GM12878 (cell line): ENCODE results near the gene BRICD5. TPM values are rescaled to one million over a fixed set of nuclear protein-coding genes. Genes with fewer than 3 reads are reported as not detected.

Source experiments
- ATAC-seq: fragments of 200-7000 bp; cut with Tn5 transposase; 3 replicates; pipeline ENCODE4 v1.9.1; 2020; ENCODE audit warnings: mild to moderate bottlenecking, moderate library complexity
- BruUV-seq: library from RNA; stranded (reverse); fragments of 400-500 nt; replicated peaks from 2 replicates; lab custom pipeline; 2021; lab: Mats Ljungman, UMichigan
- CTCF ChIA-PET: fragments of 300-600 bp; sonication (Branson Sonifier 250); formaldehyde crosslinking; extraction: SDS; loops from one replicate; lab custom pipeline; 2021; ENCODE audit warnings: inconsistent platforms; lab: Yijun Ruan, JAX
- POLR2A ChIA-PET: fragments of 350-600 bp; formaldehyde crosslinking; extraction: SDS; loops from one replicate; lab custom pipeline; 2021; ENCODE audit warnings: inconsistent platforms; lab: Charles Lee
- RAD21 ChIA-PET: fragments of 300-600 bp; sonication (Branson Sonifier 250); formaldehyde crosslinking; loops from one replicate; lab custom pipeline; 2023; ENCODE audit warnings: antibody characterized with exemption; ENCODE audit not compliant: unreplicated experiment; lab: Charles Lee
- SMC1A ChIA-PET: fragments of 300-600 bp; sonication (Branson Sonifier 250); formaldehyde crosslinking; loops from one replicate; lab custom pipeline; 2023; ENCODE audit not compliant: unreplicated experiment, uncharacterized antibody; lab: Charles Lee
- DNase-seq: peaks from one replicate; pipeline ENCODE4 v3.0.0-alpha.2; 2011; ENCODE audit warnings: low read depth, low spot score
- FAIRE-seq: peaks from 3 replicates; lab custom pipeline; 2011; peaks lifted over from hg19 to GRCh38; lab: Jason Lieb, UNC
- H2AFZ ChIP-seq: 2 replicates; pipeline ENCODE4 v1.6.0; 2011; ENCODE audit warnings: low read depth, low read length, control low read depth; ENCODE audit not compliant: control insufficient read depth
- H3K27ac ChIP-seq: 2 replicates; pipeline ENCODE4 v1.5.1; 2011; ENCODE audit warnings: control low read depth; ENCODE audit not compliant: control insufficient read depth, insufficient read depth
- H3K27me3 ChIP-seq, 2 experiments: replicated peaks in 1 of 2; 2 replicates each; pipeline versions ENCODE4 v1.6.0 to v1.6.1; 2011; ENCODE audit warnings: low read length in 1 of 2; ENCODE audit not compliant: control insufficient read depth in 2 of 2, insufficient read depth in 2 of 2
- H3K36me3 ChIP-seq, 2 experiments: 2 replicates each; pipeline ENCODE4 v1.5.1; 2011; ENCODE audit warnings: low read length in 1 of 2; ENCODE audit not compliant: control insufficient read depth in 2 of 2, insufficient read depth in 2 of 2
- H3K4me1 ChIP-seq: 2 replicates; pipeline ENCODE4 v1.6.1; 2011; ENCODE audit warnings: mild to moderate bottlenecking, low read length, moderate library complexity, mixed read lengths; ENCODE audit not compliant: control insufficient read depth, insufficient read depth
- H3K4me2 ChIP-seq: 2 replicates; pipeline ENCODE4 v1.6.0; 2011; ENCODE audit warnings: control low read depth; ENCODE audit not compliant: control insufficient read depth, insufficient read depth
- H3K4me3 ChIP-seq: fragments of 200-600 bp; sonication (generic); 2 replicates; pipeline ENCODE4 v1.5.1; 2016
- H3K79me2 ChIP-seq: 2 replicates; pipeline ENCODE4 v1.6.0; 2011; ENCODE audit warnings: low read length; ENCODE audit not compliant: control insufficient read depth, insufficient read depth
- H3K9ac ChIP-seq: 2 replicates; pipeline ENCODE4 v1.8.0; 2011; ENCODE audit warnings: low read length, control low read depth, mixed read lengths; ENCODE audit not compliant: control insufficient read depth, insufficient read depth
- H3K9me3 ChIP-seq: replicated peaks from 3 replicates; pipeline ENCODE4 v1.5.1; 2011; ENCODE audit warnings: mild to moderate bottlenecking, low read length; ENCODE audit not compliant: control insufficient read depth, insufficient read depth
- H4K20me1 ChIP-seq: 2 replicates; pipeline ENCODE4 v1.6.0; 2011; ENCODE audit not compliant: control insufficient read depth, insufficient read depth
- GABPA ChIP-seq: IDR thresholded peaks from 2 replicates; pipeline ENCODE4 v1.6.1; 2014; ENCODE audit warnings: antibody characterized with exemption, low read depth, mild to moderate bottlenecking, inconsistent platforms
- NBN ChIP-seq: fragments of 450-650 bp; IDR thresholded peaks from 2 replicates; pipeline ENCODE4 v1.6.1; 2016
- RUNX3 ChIP-seq: IDR thresholded peaks from 2 replicates; pipeline ENCODE4 v1.6.1; 2012; ENCODE audit warnings: low read length, inconsistent platforms
- SKIL ChIP-seq: fragments of 450-650 bp; IDR thresholded peaks from 2 replicates; pipeline ENCODE4 v1.6.1; 2017; ENCODE audit warnings: mild to moderate bottlenecking, low read depth, inconsistent platforms; ENCODE audit not compliant: poor library complexity, severe bottlenecking
- ZBTB40 ChIP-seq: fragments of 450-650 bp; IDR thresholded peaks from 2 replicates; pipeline ENCODE4 v1.6.1; 2016; ENCODE audit warnings: mild to moderate bottlenecking, moderate library complexity, borderline replicate concordance
- WGBS: methylation state at CpG from one replicate; pipeline ENCODE4 v1.1.6; 2016; ENCODE audit warnings: low lambda C conversion rate; ENCODE audit not compliant: insufficient replicate concordance, insufficient coverage; ENCODE audit errors: missing lambda C conversion rate; 5-methylcytosine and 5-hydroxymethylcytosine counted together
- in situ Hi-C: fragments of 300-500 bp; cut with MboI; formaldehyde crosslinking; loops from 9 replicates; pipeline ENCODE4 v1.14.3; 2018; ENCODE audit warnings: mixed read lengths
- intact Hi-C: fragments of 100-400 bp; cut with micrococcal nuclease; formaldehyde crosslinking; loops from one replicate; pipeline ENCODE4 v1.14.2; 2022; ENCODE audit not compliant: unreplicated experiment
- polyA plus RNA-seq, 11 experiments: library from polyadenylated mRNA; depleted of rRNA in 4 of 11; unstranded in 6 of 11; stranded (reverse) in 5 of 11; fragments of >200 nt; fragmentation: Nextera tagmentation in 4 of 11; fragmentation: Illumina TruSeq in 1 of 11; extraction: Ambion mirVana in 4 of 11; extraction: Trizol in 1 of 11; gene quantifications; 1 replicate in 1 of 11; 2 replicates in 10 of 11; pipeline versions ENCODE4 v1.2.1 to v1.2.3, GENCODE V29; 2011 to 2016; ENCODE audit warnings: inconsistent platforms in 2 of 11, missing spikeins in 2 of 11, low read depth in 1 of 11
- total RNA-seq, 4 experiments: library from RNA; depleted of rRNA in 3 of 4; stranded (reverse); fragments of >200 nt in 3 of 4; fragmentation: Illumina TruSeq in 1 of 4; extraction: Trizol in 1 of 4; gene quantifications; 2 replicates each; pipeline versions ENCODE4 v1.2.1 to v1.2.3, GENCODE V29; 2013 to 2021

BRICD5 gene
- total and polyA plus RNA-seq, 10 of the 15 experiments (the other 5 are each of a cell fraction or from before 2014, with no cell fraction given) = 0.58 to 11.6 (median 1.5) TPM; not detected in 1

- no peaks in the 10 kb centered on the region for H4K20me1 ChIP-seq
- no peak for DNase-seq
- H3K4me2 ChIP-seq = peak overlapping the region; percentile 94
- H3K79me2 ChIP-seq = peaks cover 13% of the 10 kb centered on the region
- peak overlapping the region; percentile 60 for H2AFZ ChIP-seq
- POLR2A ChIA-PET = interaction anchor here (0.9 to 2.5 kb wide), 6 partner anchors 18 to 282 kb away, joined by 3 to 9 read pairs (median 5); partner anchors contain the start of genes CCNF and TRAF7
- H3K27me3 ChIP-seq = no peaks in the 10 kb centered on the region
- no peak for TF ChIP-seq GABPA
- 0 out of 2 replicates have a peak, but pooled peaks have one; percentile 9 for TF ChIP-seq NBN
- TF ChIP-seq RUNX3 = no peak
- peak; percentile 46; the same call in 1 of the 2 replicates for TF ChIP-seq ZBTB40
- peak; percentile 18 for TF ChIP-seq SKIL
- TF ChIP-seq, all 136 proteins: peak for 3
- ATAC-seq (no peak; the same call in 2 of the 3 replicates), FAIRE-seq (no peak)
- peak overlapping the region; percentile 80 for H3K9ac ChIP-seq
- intact Hi-C loops (loop anchor here (2.0 to 5.0 kb wide), 2 partner anchors 28 to 43 kb away; partner anchors contain the start of genes E4F1 and MLST8), in situ Hi-C loops (no loop called here)
- peaks cover 13% of the 10 kb centered on the region for H3K4me1 ChIP-seq
- H3K27ac ChIP-seq = peak overlapping the region; percentile 76
- BruUV-seq = TSS peak; percentile 74
- RAD21 ChIA-PET = interaction anchor here (0.6 to 2.7 kb wide), 10 partner anchors 19 to 114 kb away, joined by 3 to 14 read pairs (median 4); partner anchors contain the start of genes PGP, PKD1 and TRAF7
- no peaks in the 10 kb centered on the region for H3K9me3 ChIP-seq
- peaks cover 8 to 17% of the 10 kb centered on the region in 2 experiments; a peak in 3 of 4 replicates for H3K36me3 ChIP-seq
- SMC1A ChIA-PET = interaction anchor here (1.1 to 1.9 kb wide), 8 partner anchors 18 to 251 kb away, joined by 3 to 6 read pairs (median 4); partner anchors contain the start of gene TRAF7
- peak overlapping the region; percentile 84 for H3K4me3 ChIP-seq
- CTCF ChIA-PET = interaction anchor here (0.6 to 2.5 kb wide), 13 partner anchors 13 to 287 kb away, joined by 3 to 14 read pairs (median 3); no protein-coding TSS in a partner anchor
- 4% methylated on average over 27 of the region's 35 CpGs for WGBS
These were observed 40.1 kb upstream of the BRICD5 start for GRCh38 chr16:2250652-2251295.
